Measurements from ENCODE around the gene TMIGD1.

GRCh38 chr17:30297715-30298114, 36.1 kb downstream of the TMIGD1 start:
- no peak for TF ChIP-seq CTCF (IDR thresholded peaks at IDR 0.05)
- no peak for TF ChIP-seq POLR2A (IDR thresholded peaks at IDR 0.05)
